ENCODE data around the gene MAGI2.

GRCh38 chr7:79353720-79354468, 99.6 kb downstream of the MAGI2 start:
- TF ChIP-seq, protein P1, sequence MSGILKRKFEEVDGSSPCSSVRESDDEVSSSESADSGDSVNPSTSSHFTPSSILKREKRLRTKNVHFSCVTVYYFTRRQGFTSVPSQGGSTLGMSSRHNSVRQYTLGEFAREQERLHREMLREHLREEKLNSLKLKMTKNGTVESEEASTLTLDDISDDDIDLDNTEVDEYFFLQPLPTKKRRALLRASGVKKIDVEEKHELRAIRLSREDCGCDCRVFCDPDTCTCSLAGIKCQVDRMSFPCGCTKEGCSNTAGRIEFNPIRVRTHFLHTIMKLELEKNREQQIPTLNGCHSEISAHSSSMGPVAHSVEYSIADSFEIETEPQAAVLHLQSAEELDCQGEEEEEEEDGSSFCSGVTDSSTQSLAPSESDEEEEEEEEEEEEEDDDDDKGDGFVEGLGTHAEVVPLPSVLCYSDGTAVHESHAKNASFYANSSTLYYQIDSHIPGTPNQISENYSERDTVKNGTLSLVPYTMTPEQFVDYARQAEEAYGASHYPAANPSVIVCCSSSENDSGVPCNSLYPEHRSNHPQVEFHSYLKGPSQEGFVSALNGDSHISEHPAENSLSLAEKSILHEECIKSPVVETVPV (CRISPR knock-in tag; IDR thresholded peaks at IDR 0.05): no peak
- no peak for TF ChIP-seq ZNF565 (CRISPR knock-in tag; conservative IDR thresholded peaks at IDR 0.05; ENCODE audit: low read depth)
- TF ChIP-seq ARNTL (CRISPR knock-in tag; IDR thresholded peaks at IDR 0.05; ENCODE audit: borderline replicate concordance, low read depth): no peak
- TF ChIP-seq, protein P2, sequence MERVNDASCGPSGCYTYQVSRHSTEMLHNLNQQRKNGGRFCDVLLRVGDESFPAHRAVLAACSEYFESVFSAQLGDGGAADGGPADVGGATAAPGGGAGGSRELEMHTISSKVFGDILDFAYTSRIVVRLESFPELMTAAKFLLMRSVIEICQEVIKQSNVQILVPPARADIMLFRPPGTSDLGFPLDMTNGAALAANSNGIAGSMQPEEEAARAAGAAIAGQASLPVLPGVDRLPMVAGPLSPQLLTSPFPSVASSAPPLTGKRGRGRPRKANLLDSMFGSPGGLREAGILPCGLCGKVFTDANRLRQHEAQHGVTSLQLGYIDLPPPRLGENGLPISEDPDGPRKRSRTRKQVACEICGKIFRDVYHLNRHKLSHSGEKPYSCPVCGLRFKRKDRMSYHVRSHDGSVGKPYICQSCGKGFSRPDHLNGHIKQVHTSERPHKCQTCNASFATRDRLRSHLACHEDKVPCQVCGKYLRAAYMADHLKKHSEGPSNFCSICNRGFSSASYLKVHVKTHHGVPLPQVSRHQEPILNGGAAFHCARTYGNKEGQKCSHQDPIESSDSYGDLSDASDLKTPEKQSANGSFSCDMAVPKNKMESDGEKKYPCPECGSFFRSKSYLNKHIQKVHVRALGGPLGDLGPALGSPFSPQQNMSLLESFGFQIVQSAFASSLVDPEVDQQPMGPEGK (CRISPR knock-in tag; IDR thresholded peaks at IDR 0.05; ENCODE audit: borderline replicate concordance): no peak
- TF ChIP-seq TOX (CRISPR knock-in tag; IDR thresholded peaks at IDR 0.05; ENCODE audit: borderline replicate concordance): no peak
- TF ChIP-seq ZFP3 (CRISPR knock-in tag; IDR thresholded peaks at IDR 0.05): no peak
- TF ChIP-seq ZFP30 (CRISPR knock-in tag; IDR thresholded peaks at IDR 0.05): no peak
- no peak for TF ChIP-seq ZC3H10 (CRISPR knock-in tag; IDR thresholded peaks at IDR 0.05)
- no peak for TF ChIP-seq CSDC2 (CRISPR knock-in tag; IDR thresholded peaks at IDR 0.05)
- TF ChIP-seq TSHZ2 (CRISPR knock-in tag; IDR thresholded peaks at IDR 0.05): no peak
- no peak for TF ChIP-seq ISL1 (CRISPR knock-in tag; IDR thresholded peaks at IDR 0.05)

Measured in SK-N-SH treated with all-trans-retinoic acid at 6 μM for 48 hours (cell line).